PC-9 (cell line): ENCODE results near the gene MYOF.

Source experiments
- EZH2 ChIP-seq: fragments of 200-600 bp; sonication (generic); IDR thresholded peaks from 2 replicates; pipeline ENCODE4 v1.8.0; 2017; ENCODE audit warnings: antibody characterized with exemption, low read depth
- TF ChIP-seq, protein P1 (sequence below): fragments of 200-600 bp; sonication (generic); conservative IDR thresholded peaks from 2 replicates; pipeline ENCODE4 v1.6.1; 2017; ENCODE audit warnings: mixed run types, antibody characterized with exemption, mild to moderate bottlenecking, moderate library complexity

GRCh38 chr10:93505075-93505474 is 22.9 kb upstream of the MYOF start:
- TF ChIP-seq EZH2, result no peak
- TF ChIP-seq, protein P1, sequence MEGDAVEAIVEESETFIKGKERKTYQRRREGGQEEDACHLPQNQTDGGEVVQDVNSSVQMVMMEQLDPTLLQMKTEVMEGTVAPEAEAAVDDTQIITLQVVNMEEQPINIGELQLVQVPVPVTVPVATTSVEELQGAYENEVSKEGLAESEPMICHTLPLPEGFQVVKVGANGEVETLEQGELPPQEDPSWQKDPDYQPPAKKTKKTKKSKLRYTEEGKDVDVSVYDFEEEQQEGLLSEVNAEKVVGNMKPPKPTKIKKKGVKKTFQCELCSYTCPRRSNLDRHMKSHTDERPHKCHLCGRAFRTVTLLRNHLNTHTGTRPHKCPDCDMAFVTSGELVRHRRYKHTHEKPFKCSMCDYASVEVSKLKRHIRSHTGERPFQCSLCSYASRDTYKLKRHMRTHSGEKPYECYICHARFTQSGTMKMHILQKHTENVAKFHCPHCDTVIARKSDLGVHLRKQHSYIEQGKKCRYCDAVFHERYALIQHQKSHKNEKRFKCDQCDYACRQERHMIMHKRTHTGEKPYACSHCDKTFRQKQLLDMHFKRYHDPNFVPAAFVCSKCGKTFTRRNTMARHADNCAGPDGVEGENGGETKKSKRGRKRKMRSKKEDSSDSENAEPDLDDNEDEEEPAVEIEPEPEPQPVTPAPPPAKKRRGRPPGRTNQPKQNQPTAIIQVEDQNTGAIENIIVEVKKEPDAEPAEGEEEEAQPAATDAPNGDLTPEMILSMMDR, result no peak
